Hindlimb muscle (tissue), 1 donor: Measurements from ENCODE around the gene MALAT1. TPM values are rescaled to one million over a fixed set of nuclear protein-coding genes. Genes with fewer than 3 reads are reported as not detected.
"Not testable (repeated sequence)": the region's sequence is repeated elsewhere in the genome, so short reads cannot be mapped to it uniquely, and the experiment has no call there.

Experiments
- DNase-seq: peaks from one replicate; pipeline ENCODE4 v3.0.0-alpha.2; 2013
- polyA plus RNA-seq: library from polyadenylated mRNA; unstranded; fragments of 120-200 nt; gene quantifications from one replicate; pipeline ENCODE4 v1.2.1, GENCODE V29; 2013; ENCODE audit not compliant: insufficient read length

Gene MALAT1
- polyA plus RNA-seq, 1 donor = 191 TPM

GRCh38 chr11:65522718-65523630 is 24.1 kb downstream of the MALAT1 start:
- not testable (repeated sequence) for DNase-seq

GRCh38 chr11:65523631-65523968 is 24.8 kb downstream of the MALAT1 start:
- DNase-seq = not testable (repeated sequence)

- no peak for DNase-seq
Observed at GRCh38 chr11:65524014-65524740, 25.3 kb downstream of the MALAT1 start.

GRCh38 chr11:65524741-65525545 is 26.1 kb downstream of the MALAT1 start, which contains the start of gene SCYL1:
SCYL1 (plus strand) TSS chr11:65525083; CDS start chr11:65525154, 71 bp downstream.
- peak; percentile 77 for DNase-seq

- no peak for DNase-seq
Observed at GRCh38 chr11:65525546-65526480, 27.0 kb downstream of the MALAT1 start.

- no peak for DNase-seq
Observed at GRCh38 chr11:65526744-65527143, 27.9 kb downstream of the MALAT1 start.

- no peak for DNase-seq
Observed at GRCh38 chr11:65528819-65529350, 30.0 kb downstream of the MALAT1 start.

- DNase-seq = no peak
Observed at GRCh38 chr11:65529475-65530156, 30.8 kb downstream of the MALAT1 start.

- DNase-seq = no peak
Observed at GRCh38 chr11:65530157-65530496, 31.3 kb downstream of the MALAT1 start.

- no peak for DNase-seq
Observed at GRCh38 chr11:65532388-65533064, 33.7 kb downstream of the MALAT1 start.

- DNase-seq = no peak
Observed at GRCh38 chr11:65535102-65535501, 36.3 kb downstream of the MALAT1 start.

- DNase-seq = no peak
Observed at GRCh38 chr11:65536412-65537295, 37.8 kb downstream of the MALAT1 start.

GRCh38 chr11:65537296-65537597 is 38.4 kb downstream of the MALAT1 start:
- no peak for DNase-seq

- DNase-seq = no peak
Observed at GRCh38 chr11:65537620-65538231, 38.9 kb downstream of the MALAT1 start.

- DNase-seq = no peak
Observed at GRCh38 chr11:65538232-65538914, 39.5 kb downstream of the MALAT1 start.

GRCh38 chr11:65538915-65539743 is 40.3 kb downstream of the MALAT1 start:
- no peak for DNase-seq

GRCh38 chr11:65539744-65540289 is 41.0 kb downstream of the MALAT1 start:
- DNase-seq = no peak
